Mucosa of gallbladder (tissue), 1 donor: ENCODE data around the gene CCL23. TPM values are rescaled to one million over a fixed set of nuclear protein-coding genes. Genes with fewer than 3 reads are reported as not detected.

Source experiments
- DNase-seq: peaks from one replicate; pipeline ENCODE4 v3.0.0-alpha.2; 2020; ENCODE audit warnings: low spot score
- total RNA-seq: library from RNA; stranded (reverse); gene quantifications from one replicate; pipeline ENCODE4 v1.2.1, GENCODE V29; 2021
- donor health status: DM: no; HTN: no; CAD: no.

Gene CCL23
- total RNA-seq, 1 donor from 2014 or later: 2.2 TPM

- DNase-seq: peak; percentile 86
These were observed 48.0 kb downstream of the CCL23 start for GRCh38 chr17:35969558-35970380.

DNA sequence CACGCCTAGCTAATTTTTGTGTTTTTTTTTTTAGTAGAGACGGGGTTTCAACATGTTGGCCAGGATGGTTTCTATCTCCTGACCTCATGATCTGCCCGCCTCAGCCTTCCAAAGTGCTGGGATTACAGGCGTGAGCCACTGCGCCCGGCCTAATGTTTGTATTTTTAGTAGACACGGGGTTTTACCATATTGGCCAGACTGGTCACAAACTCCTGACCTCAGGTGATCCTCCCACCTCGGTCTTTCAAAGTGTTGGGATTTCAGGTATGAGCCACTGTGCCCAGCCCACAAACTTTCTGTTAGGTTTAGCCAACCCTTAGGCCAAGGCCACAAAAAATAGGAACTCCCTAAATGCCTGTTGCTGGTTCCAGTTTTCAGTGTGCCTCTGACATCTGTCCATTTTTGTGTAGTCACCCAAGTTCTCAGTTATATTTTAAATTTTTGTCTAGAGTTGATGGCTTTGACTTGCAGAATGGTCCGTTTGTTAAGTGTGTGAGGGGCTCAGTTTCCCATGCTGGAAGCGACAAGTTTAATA is 49.2 kb downstream of the CCL23 start:
- DNase-seq: no peak

DNA sequence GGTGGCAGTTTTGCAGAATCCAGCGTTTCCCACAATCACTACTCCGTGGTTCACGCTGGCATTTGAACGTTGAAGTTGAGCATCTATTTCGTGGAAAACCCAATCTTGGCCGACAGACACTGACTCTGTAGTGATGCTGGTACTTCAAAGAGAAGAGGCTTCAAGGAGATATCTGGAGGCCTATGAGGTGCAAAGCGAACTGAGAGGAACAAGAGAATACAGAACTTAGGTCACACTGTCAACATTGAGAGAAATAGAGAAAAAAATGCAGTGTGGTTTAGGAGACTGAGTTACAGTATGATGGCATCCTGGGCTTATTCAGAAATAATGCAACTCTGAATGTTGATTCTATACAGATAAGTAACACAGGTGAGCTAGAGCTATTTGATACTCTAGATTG is 52.5 kb downstream of the CCL23 start:
- no peak for DNase-seq

DNA sequence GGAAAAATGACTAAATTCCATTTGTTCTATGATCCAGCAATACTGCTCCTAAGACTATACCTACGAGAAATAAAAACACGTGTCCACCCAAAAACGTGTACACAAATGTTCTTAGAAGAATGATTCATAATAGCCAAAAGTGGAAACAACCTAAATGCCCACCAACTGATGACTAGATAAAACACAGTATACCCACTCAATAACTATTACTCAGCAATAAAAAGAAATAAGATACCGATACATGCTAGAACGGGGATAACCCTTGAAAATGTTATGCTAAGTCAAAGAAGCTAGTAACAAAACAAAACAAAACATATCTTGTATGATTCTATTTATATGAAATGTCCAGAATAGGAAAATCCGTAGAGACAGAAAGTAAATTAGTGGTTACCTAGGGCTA is 54.1 kb downstream of the CCL23 start:
- no peak for DNase-seq

Other genes with a start within 250 kb of the CCL23 start
- gene MMP28, start 222.3 kb downstream of the CCL23 start, total RNA-seq: 32.8 TPM
- 130 TPM for gene TAF15, start 208.5 kb downstream of the CCL23 start, total RNA-seq
- gene HEATR9, start 149.1 kb downstream of the CCL23 start, total RNA-seq: 0.09 TPM
- gene CCL5, start 137.6 kb downstream of the CCL23 start, total RNA-seq: 14.9 TPM
- gene RDM1, start 87.2 kb downstream of the CCL23 start, total RNA-seq: 0.75 TPM
- gene LYZL6, start 74.3 kb downstream of the CCL23 start, total RNA-seq: not detected
- gene CCL16, start 36.5 kb downstream of the CCL23 start, total RNA-seq: 0.35 TPM
- gene CCL14, start 31.2 kb downstream of the CCL23 start, total RNA-seq: 43.3 TPM
- 9.4 TPM for gene CCL15, start 16.4 kb downstream of the CCL23 start, total RNA-seq
- gene CCL18, start 46.3 kb upstream of the CCL23 start, total RNA-seq: 0.66 TPM
- gene CCL3, start 72.2 kb upstream of the CCL23 start, total RNA-seq: 31.7 TPM
- 27.6 TPM for gene CCL4, start 85.9 kb upstream of the CCL23 start, total RNA-seq
- gene TBC1D3B, start 158.7 kb upstream of the CCL23 start, total RNA-seq: 6.0 TPM
- gene CCL3L1, start 178.8 kb upstream of the CCL23 start, total RNA-seq: 13.4 TPM
- gene CCL4L2, start 193.1 kb upstream of the CCL23 start, total RNA-seq: 23.7 TPM
- 1.4 TPM for gene TBC1D3I, start 246.6 kb upstream of the CCL23 start, total RNA-seq